EH (cell line): ENCODE data around the gene GALNS.
A peak's percentile ranks its signal among the peaks of the same experiment; 100 is the strongest.

Experiments
- DNase-seq: peaks from one replicate; pipeline ENCODE4 v3.0.0-alpha.2; 2015; ENCODE audit warnings: low read depth

The GALNS gene

GRCh38 chr16:88857728-88858339 lies 1.1 kb upstream of the GALNS start:
- peak; percentile 72 for DNase-seq

- no peak for DNase-seq
Measured at GRCh38 chr16:88856122-88856827, 472 bp downstream of the GALNS start.

- DNase-seq, result no peak
Measured at GRCh38 chr16:88855736-88856121, 1.0 kb downstream of the GALNS start.

GRCh38 chr16:88855176-88855575 lies 1.6 kb downstream of the GALNS start:
- no peak for DNase-seq

- DNase-seq, result no peak
Measured at GRCh38 chr16:88854306-88855111, 2.2 kb downstream of the GALNS start.

- peak; percentile 10 for DNase-seq
Measured at GRCh38 chr16:88853325-88853941, 3.3 kb downstream of the GALNS start.

- DNase-seq, result no peak
Measured at GRCh38 chr16:88851616-88852015, 5.1 kb downstream of the GALNS start.

- no peak for DNase-seq
Measured at GRCh38 chr16:88850531-88851199, 6.1 kb downstream of the GALNS start.

GRCh38 chr16:88848557-88848956 lies 8.2 kb downstream of the GALNS start:
- no peak for DNase-seq

- no peak for DNase-seq
Measured at GRCh38 chr16:88847654-88848053, 9.1 kb downstream of the GALNS start.

- DNase-seq, result peak; percentile 11
Measured at GRCh38 chr16:88846088-88846487, 10.7 kb downstream of the GALNS start.

- DNase-seq, result no peak
Measured at GRCh38 chr16:88844419-88845036, 12.2 kb downstream of the GALNS start.

- no peak for DNase-seq
Measured at GRCh38 chr16:88843256-88843655, 13.5 kb downstream of the GALNS start.

- DNase-seq, result no peak
Measured at GRCh38 chr16:88842806-88843205, 13.9 kb downstream of the GALNS start.

- DNase-seq, result no peak
Measured at GRCh38 chr16:88842308-88842756, 14.4 kb downstream of the GALNS start.

GRCh38 chr16:88841521-88842307 lies 15.0 kb downstream of the GALNS start:
- DNase-seq, result no peak

GRCh38 chr16:88840600-88841215 lies 16.0 kb downstream of the GALNS start:
- no peak for DNase-seq

GRCh38 chr16:88839745-88840599 lies 16.8 kb downstream of the GALNS start:
- no peak for DNase-seq

- DNase-seq, result no peak
Measured at GRCh38 chr16:88839026-88839529, 17.7 kb downstream of the GALNS start.
